CD4-positive, alpha-beta T cell treated with Interleukin-17A for 4 hours (primary cell): Measurements from ENCODE around the gene PNLDC1.

Experiments
- DNase-seq: peaks from one replicate; pipeline ENCODE4 v3.0.0-alpha.2; 2020; ENCODE audit warnings: mixed read lengths

PNLDC1 gene, protein sequence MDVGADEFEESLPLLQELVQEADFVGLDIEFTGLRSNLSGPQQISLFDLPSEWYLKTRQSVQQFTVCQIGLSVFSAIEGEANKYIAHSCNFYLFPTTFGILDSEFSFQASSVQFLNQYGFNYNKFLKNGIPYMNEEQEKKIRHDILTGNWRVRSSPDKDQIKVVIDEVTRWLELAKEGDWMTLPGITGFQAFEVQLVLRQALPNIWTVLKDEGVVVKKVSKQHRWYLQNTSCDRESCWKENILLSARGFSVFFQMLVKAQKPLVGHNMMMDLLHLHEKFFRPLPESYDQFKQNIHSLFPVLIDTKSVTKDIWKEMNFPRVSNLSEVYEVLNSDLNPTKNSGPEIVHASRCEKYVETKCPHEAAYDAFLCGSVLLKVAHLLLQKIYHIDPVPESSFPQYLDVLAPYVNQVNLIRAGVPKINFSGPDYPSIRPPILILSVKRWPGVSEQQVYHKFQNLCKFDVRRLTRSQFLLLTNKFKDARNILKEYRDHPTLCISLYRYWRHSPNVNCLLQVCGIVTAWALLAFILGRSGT

DNA sequence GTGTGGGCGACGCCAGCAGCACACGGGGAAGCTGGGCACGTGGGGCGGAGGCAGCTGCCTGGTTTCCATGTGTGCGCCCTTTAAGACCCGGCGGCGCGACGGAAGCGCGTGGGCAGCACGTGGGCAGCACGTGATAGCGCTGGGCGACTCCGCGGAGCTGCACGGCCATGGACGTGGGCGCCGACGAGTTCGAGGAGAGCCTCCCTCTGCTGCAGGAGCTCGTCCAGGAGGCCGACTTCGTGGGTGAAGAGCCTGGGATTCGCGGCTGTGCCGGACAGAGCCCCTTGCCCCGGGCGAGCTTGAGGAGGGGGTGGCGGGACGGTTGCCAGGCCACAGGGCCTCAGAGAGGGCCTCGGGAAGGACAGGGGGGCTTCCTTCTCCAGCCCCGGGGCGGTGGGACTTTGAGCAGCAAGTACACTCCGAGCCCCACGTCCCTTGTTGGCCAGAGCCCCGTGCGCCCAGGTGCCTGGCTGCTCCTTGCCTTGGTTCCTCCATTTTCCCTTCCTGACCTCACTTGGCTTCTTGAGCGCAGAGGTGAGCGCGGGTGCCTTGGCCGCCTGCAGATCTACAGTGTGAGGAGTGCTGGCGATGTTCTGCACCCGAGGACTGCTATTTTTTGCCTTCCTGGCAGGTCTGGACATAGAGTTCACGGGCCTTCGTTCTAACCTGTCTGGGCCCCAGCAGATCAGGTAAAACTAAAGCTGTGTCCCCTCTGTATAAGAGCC lies at the start of gene PNLDC1:
Gene PNLDC1, plus strand, starts transcription at position 136 of the 725 bp plus-strand sequence. Its CDS starts 32 bp downstream, at position 168.
- no peak for DNase-seq

GRCh38 chr6:159751448-159751847 lies 48.6 kb upstream of the PNLDC1 start:
- no peak for DNase-seq

- DNase-seq = no peak
Observed at GRCh38 chr6:159753081-159753872, 46.8 kb upstream of the PNLDC1 start.

DNA sequence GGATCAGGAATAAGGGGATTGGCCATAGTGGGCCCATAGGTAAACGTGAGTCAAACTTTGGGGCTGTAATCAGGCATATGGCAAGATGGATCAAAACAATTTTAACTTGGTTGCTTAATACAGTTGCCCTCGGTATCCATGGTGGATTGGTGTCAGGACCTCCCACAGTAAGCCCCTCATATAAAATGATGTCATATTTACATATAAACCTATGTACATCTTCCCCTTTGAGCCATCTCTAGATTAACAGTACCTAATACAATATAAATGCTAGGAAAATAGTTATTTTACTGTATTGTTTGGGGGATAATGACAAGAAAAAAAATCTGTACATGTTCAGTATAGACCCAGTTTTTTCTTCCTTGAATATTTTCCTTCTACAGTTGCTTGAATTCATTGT lies 45.7 kb upstream of the PNLDC1 start:
- no peak for DNase-seq

GRCh38 chr6:159754959-159755914 lies 44.8 kb upstream of the PNLDC1 start:
- no peak for DNase-seq

GRCh38 chr6:159756508-159756907 lies 43.6 kb upstream of the PNLDC1 start:
- DNase-seq = no peak

GRCh38 chr6:159758031-159759001 lies 41.8 kb upstream of the PNLDC1 start:
- DNase-seq = no peak

DNA sequence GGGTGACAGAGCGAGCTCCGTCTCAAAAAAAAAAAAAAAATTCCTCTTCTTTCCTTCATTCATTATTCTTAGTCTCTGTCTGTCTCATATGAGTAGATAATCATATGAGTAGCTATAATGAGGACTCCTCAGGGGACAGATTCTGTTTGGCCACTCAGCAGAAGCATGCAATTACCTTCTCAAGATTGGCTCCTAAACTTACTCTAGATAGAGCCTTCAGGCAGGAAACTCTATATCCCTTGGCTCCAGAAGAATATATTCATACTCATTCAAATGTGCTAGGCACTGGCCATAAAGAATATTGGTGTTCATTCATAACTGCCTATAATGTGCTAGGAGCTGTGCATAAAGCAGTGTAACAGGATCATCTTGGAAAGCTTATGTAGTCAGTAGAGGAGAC lies 40.4 kb upstream of the PNLDC1 start:
- no peak for DNase-seq

GRCh38 chr6:159760602-159761057 lies 39.4 kb upstream of the PNLDC1 start:
- no peak for DNase-seq

DNA sequence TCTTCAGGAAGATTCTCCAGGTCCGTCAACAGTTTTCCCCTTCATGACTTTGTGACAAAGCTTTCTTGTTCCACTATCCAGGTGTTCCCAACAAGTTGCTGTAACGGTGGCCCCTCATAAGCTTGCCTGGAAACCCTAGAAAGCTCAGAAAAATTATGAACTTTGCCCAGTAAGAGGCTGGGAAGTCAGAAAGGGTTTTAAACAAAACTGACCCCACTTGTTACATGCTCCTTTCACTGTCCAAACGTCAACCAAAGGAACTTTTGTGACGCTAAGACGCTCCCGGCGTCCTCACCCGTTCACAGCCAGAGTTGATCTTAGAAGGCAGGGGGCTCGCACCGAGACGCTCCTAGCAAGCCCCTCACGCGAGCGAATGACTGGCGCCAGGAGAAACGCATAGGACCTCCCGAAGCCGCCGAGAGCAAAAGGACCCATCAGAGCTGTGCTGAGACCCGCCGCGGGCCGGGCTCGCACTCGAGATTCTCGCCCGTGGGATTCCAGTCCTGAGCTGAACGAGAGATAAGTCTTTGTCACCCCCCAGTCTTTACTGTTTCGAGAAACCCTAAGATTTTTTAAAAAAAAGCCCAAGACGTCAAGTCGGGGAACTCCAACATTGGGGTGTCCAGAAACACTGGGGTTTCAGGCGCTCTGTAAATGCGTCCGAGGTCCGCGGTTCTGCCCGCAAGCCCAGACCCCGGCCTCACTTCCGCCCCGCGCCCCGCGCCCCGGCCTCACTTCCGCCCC lies 38.8 kb upstream of the PNLDC1 start:
- DNase-seq = peak; percentile 36

- peak; percentile 93 for DNase-seq
Observed at GRCh38 chr6:159761873-159762680, 38.0 kb upstream of the PNLDC1 start, which contains the start of gene ACAT2. ACAT2 (plus strand) TSS chr6:159762045; CDS start chr6:159762088, 43 bp downstream.

DNA sequence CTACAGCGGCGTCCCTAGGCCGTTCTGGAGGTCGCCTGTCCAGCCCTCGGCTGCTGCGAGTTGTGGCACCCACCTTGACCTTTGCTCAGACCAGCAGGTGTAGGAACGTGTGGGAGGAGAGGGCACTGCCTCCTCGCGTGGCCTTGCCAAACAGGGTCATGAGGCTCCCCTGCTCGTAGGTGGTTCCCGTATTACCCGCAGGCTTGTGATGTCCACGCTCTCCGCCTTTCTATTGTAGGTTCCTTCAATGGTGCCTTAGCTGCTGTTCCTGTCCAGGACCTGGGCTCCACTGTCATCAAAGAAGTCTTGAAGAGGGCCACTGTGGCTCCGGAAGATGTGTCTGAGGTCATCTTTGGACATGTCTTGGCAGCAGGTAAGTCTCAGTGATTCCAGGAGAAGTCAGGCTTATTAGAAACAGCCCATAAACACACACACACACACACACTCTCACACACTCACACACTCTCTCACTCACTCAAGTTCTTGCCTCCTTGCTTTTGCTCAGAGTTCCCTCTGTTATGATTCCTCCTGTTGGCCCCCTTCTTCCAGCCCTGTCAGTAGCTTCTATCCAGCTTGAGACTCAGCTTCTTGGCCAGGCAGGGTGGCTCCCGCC lies 37.3 kb upstream of the PNLDC1 start:
- DNase-seq = peak; percentile 23

GRCh38 chr6:159766906-159767305 lies 33.2 kb upstream of the PNLDC1 start:
- no peak for DNase-seq

GRCh38 chr6:159769470-159769869 lies 30.6 kb upstream of the PNLDC1 start:
- no peak for DNase-seq

DNA sequence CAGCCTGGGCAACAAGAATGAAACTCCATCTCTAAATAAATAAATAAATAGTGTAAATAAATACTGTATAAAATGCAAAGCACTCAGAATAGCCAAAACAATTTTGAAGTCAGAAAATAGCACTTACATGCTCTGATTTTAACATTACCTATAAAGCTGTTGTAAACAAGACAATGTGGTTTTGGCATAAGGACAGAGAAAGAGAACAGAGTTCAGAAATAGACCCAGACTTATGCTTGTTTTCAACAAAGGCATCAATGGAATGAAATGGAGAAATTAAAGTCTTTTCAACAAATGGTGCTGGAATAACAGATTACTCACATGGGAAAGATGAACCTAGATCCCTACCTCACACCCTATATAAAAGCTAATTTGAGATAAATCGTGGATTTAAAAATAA lies 27.9 kb upstream of the PNLDC1 start:
- no peak for DNase-seq

GRCh38 chr6:159777240-159777904 lies 22.7 kb upstream of the PNLDC1 start:
- DNase-seq = no peak

GRCh38 chr6:159778131-159778530 lies 21.9 kb upstream of the PNLDC1 start:
- no peak for DNase-seq
